Right forelimb (tissue), 1 donor: ENCODE data around the gene PTHLH.

Experiments
- DNase-seq: peaks from one replicate; pipeline ENCODE4 v3.0.0-alpha.2; 2018

PTHLH gene

DNA sequence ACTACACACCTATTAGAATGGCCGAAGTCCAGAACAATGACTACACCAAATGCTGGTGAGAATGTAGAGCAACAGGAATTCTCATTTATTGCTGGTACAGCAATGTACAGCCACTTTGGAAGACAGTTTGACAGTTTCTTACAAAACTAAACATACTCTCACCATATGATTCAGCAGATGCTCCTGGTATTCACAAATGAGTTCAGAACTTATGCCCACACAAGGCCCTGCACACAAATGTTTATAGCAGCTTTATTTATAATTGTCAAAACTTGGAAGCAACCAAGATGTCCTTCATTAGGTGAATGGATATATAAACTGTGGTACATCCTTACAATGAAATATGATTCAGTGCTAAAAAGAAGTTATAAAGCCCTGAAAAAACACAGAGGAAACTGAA is 38.3 kb downstream of the PTHLH start:
- DNase-seq, result no peak

DNA sequence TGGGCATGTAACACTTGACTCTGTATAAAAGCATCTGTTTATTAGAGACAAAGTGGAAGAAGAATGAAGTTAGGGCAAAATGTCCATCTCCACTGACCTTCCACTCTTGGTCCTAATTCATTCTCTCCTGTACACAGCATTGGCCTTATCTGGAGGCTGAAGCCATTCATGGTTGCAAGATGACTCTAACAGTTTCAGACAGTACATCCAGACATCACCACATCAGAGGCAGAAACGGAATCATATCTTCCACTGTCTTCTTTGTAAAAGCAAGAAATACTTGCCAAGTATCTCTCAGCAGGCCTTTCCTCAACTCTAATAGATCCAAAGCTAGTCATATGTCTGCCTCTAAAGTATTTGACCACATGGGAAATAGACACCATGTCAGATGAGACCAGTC is 41.1 kb downstream of the PTHLH start:
- no peak for DNase-seq

- DNase-seq, result no peak
Measured at GRCh38 chr12:27927347-27927746, 45.2 kb downstream of the PTHLH start.

DNA sequence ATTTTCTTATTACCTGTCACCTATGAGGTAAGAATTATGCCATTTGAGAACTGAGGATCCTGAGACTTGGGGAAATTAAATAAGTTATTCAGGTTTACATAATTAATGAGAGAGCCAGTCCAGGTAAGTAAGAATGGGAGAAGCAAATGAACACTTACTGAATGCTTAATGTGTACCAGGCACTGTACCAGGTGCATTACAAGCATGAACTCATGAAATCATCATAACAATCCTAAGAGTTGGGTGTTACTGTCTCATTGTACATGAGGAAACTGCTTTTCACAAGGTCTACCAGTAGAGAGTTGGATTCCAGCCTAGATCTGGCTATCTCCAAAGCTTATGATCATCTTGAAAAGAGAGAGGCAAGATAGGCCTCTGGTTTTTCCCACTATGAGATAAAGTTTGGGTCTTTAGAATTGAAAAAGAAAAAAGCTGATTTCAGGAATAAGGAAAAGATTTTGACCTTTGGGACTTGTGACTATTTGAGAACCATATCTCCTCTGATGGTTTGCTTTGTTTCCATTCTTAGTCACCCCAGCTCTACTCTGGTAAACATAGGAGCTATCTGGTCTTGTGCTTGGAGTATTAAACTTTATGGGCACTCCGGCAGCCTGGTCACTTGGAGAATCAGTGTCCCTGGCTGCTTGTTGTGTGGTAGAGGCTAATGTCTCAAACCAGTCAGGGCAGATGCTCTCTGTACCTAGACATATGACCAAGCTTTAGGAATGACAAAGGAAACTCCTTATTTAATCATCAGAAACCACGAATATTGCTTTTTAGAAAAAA is 48.0 kb downstream of the PTHLH start:
- no peak for DNase-seq

GRCh38 chr12:27922531-27923139 is 49.9 kb downstream of the PTHLH start:
- DNase-seq, result no peak

GRCh38 chr12:27919671-27920235 is 52.8 kb downstream of the PTHLH start:
- DNase-seq, result no peak

- no peak for DNase-seq
Measured at GRCh38 chr12:27915536-27915935, 57.0 kb downstream of the PTHLH start.

DNA sequence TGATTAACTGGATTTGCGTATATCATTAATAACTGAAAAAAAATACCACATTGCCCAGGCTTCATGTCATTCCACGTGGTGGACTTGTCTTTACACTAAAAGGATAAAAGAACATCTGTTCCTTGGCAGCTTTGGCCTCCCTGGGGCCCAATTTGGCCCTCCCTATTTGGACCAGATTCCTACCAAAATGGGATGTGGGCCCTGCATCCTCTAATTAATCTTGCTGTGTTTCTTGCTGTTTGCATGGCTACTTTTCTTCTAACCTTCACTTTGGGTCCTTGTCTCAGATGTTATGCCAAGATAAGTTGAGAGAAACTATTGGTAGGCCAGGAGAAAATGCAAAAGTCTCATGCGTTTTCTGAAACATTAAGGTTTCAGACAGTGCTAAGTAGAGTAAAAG is 57.5 kb downstream of the PTHLH start:
- DNase-seq, result peak; percentile 65

GRCh38 chr12:27913999-27914614 is 58.4 kb downstream of the PTHLH start:
- DNase-seq, result no peak

DNA sequence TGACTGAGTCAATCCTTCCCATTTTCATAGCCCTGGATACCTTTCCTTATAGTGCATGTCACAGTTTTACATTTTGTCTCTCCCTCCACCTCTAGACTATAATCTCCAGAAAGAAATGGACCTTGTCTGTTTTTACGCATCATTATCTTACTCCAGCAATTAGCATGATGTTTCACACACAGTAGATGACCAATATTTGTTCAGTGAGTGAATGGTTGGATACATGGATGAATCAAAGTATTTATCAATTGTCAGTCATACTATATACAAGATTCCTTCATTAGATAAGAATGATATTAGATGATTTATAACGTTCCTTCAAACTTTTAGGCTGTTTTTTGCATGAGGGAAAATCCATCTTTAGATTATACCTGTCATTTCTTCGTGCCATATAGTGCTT is 61.1 kb downstream of the PTHLH start:
- no peak for DNase-seq
